ENCODE results near the gene CAMK2A.

GRCh38 chr5:150177721-150178120 is 111.9 kb downstream of the CAMK2A start:
- TF ChIP-seq EZH2 (IDR thresholded peaks at IDR 0.05; ENCODE audit: low read length) (no peak), CTCF (optimal IDR thresholded peaks at IDR 0.05 in 1 of 3, IDR thresholded peaks at IDR 0.05 in 1 of 3, conservative IDR thresholded peaks at IDR 0.05 in 1 of 3; ENCODE audit: extremely low read depth in 1 of 3, insufficient read depth in 2 of 3, low read length in 3 of 3) (no peak)
